Naive thymus-derived CD4-positive, alpha-beta T cell (primary cell): ENCODE data around the gene GOLGA7B. TPM values are rescaled to one million over a fixed set of nuclear protein-coding genes. Genes with fewer than 3 reads are reported as not detected.
A peak's percentile ranks its signal among the peaks of the same experiment; 100 is the strongest.

Experiments used
- ATAC-seq: fragments of 150-1000 bp; cut with Tn5 transposase; 2 replicates; pipeline ENCODE4 v1.10.0; 2021; ENCODE audit warnings: mild to moderate bottlenecking, moderate library complexity
- CTCF ChIA-PET: fragments of 350-600 bp; sonication (Branson Sonifier 250); formaldehyde crosslinking; loops from one replicate; lab custom pipeline; 2021; ENCODE audit warnings: antibody characterized with exemption; lab: Charles Lee
- POLR2A ChIA-PET: fragments of 350-600 bp; sonication (Branson Sonifier 250); formaldehyde crosslinking; loops from one replicate; lab custom pipeline; 2021; ENCODE audit warnings: antibody characterized with exemption, inconsistent platforms; lab: Charles Lee
- DNase-seq, 9 donors: peaks; one replicate each; pipeline versions ENCODE4 v3.0.0 to v3.0.0-alpha.2; 2020 to 2022; ENCODE audit warnings: mixed read lengths in 1 of 9
- H3K27ac ChIP-seq: one replicate; pipeline ENCODE4 v1.7.0; 2013; ENCODE audit warnings: mild to moderate bottlenecking, low read depth, low read length, moderate library complexity
- H3K27me3 ChIP-seq, 2 donors: one replicate each; pipeline ENCODE4 v1.7.0; 2013; ENCODE audit warnings: low read length in 2 of 2, mild to moderate bottlenecking in 2 of 2, moderate library complexity in 2 of 2; ENCODE audit not compliant: control insufficient read depth in 2 of 2, insufficient read depth in 2 of 2
- H3K36me3 ChIP-seq, 3 experiments: 1 replicate in 2 of 3; 2 replicates in 1 of 3; pipeline ENCODE4 v1.7.0; 2013; ENCODE audit warnings: low read length in 3 of 3, mild to moderate bottlenecking in 3 of 3, moderate library complexity in 1 of 3; ENCODE audit not compliant: insufficient read depth in 3 of 3, control insufficient read depth in 2 of 3
- H3K4me1 ChIP-seq, 2 donors: one replicate each; pipeline ENCODE4 v1.7.0; 2013; ENCODE audit warnings: low read length in 2 of 2, mild to moderate bottlenecking in 2 of 2, moderate library complexity in 1 of 2; ENCODE audit not compliant: control insufficient read depth in 2 of 2, insufficient read depth in 2 of 2
- H3K4me3 ChIP-seq: 2 replicates; pipeline ENCODE4 v1.7.0; 2013; ENCODE audit warnings: mild to moderate bottlenecking, low read length
- H3K9me3 ChIP-seq, 3 experiments: 1 replicate in 2 of 3; 2 replicates in 1 of 3; pipeline ENCODE4 v1.7.0; 2013; ENCODE audit warnings: low read length in 3 of 3; ENCODE audit not compliant: control insufficient read depth in 2 of 3
- H3K27ac Mint-ChIP-seq, 9 donors: one replicate each; pipeline ENCODE4 v1.8.0; 2020 to 2022; ENCODE audit warnings: mixed read lengths in 9 of 9, mild to moderate bottlenecking in 8 of 9, moderate library complexity in 5 of 9, inconsistent platforms in 2 of 9
- H3K27me3 Mint-ChIP-seq, 5 donors: one replicate each; pipeline ENCODE4 v1.8.0; 2021 to 2022; ENCODE audit warnings: mixed read lengths in 5 of 5, mild to moderate bottlenecking in 1 of 5
- H3K36me3 Mint-ChIP-seq, 5 donors: one replicate each; pipeline ENCODE4 v1.8.0; 2020 to 2022; ENCODE audit warnings: mixed read lengths in 5 of 5, mild to moderate bottlenecking in 3 of 5, inconsistent platforms in 1 of 5
- H3K4me1 Mint-ChIP-seq, 7 donors: one replicate each; pipeline ENCODE4 v1.8.0; 2020 to 2022; ENCODE audit warnings: mixed read lengths in 7 of 7, mild to moderate bottlenecking in 3 of 7, inconsistent platforms in 1 of 7
- H3K4me3 Mint-ChIP-seq, 10 donors: one replicate each; pipeline ENCODE4 v1.8.0; 2020 to 2022; ENCODE audit warnings: mild to moderate bottlenecking in 10 of 10, mixed read lengths in 10 of 10, moderate library complexity in 6 of 10, inconsistent platforms in 2 of 10
- H3K9me3 Mint-ChIP-seq, 11 donors: one replicate each; pipeline ENCODE4 v1.8.0; 2020 to 2022; ENCODE audit warnings: mixed read lengths in 11 of 11, mild to moderate bottlenecking in 4 of 11, inconsistent platforms in 1 of 11, moderate library complexity in 1 of 11
- intact Hi-C, 2 donors: fragments of 100-400 bp; cut with micrococcal nuclease; formaldehyde crosslinking; loops; one replicate each; pipeline ENCODE4 v1.15.1; 2023
- polyA plus RNA-seq, 2 donors: library from polyadenylated mRNA; unstranded; fragments of 300-500 nt; fragmentation: Illumina TruSeq; gene quantifications; one replicate each; pipeline ENCODE4 v1.2.3, GENCODE V29; 2021
- total RNA-seq, 6 experiments: library from RNA in 5 of 6; stranded (reverse) in 5 of 6; gene quantifications; 1 replicate in 5 of 6; 2 replicates in 1 of 6; pipeline ENCODE4 v1.2.3 and lab custom pipeline; 2021 to 2026

Gene GOLGA7B
- total and polyA plus RNA-seq, 7 experiments from 2014 or later = 0.62 to 8.5 (median 6.4) TPM

DNA sequence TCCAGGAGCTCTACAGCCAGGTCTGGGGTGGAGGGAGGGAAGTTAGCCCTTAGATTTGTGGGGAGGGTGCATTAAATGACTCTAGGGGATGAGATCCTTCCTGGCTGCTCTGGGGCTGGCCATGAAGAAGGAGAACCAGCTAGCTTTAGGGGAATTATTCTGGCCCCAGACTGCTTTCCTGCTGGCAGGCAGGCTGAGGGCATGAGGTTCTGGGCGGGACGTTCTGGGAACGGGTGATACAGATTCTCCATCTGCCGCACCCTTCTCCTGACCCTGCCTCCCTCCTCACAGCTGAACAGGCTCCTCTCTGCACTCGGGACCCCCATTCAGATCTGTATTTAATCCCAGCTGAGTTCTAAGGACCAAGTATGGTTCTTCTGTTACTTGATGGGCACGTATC is 23.9 kb downstream of the GOLGA7B start:
- H3K36me3 ChIP-seq = no peaks in the 10 kb centered on the region
- ChIA-PET POLR2A (interaction anchor here (0.6 kb wide), 2 partner anchors 57 to 85 kb away, joined by 3 read pairs; no protein-coding TSS in a partner anchor), CTCF (interaction anchor here (0.7 to 1.8 kb wide), 3 partner anchors 81 to 172 kb away, joined by 3 to 7 read pairs (median 4); no protein-coding TSS in a partner anchor)
- H3K4me3 ChIP-seq = no peak overlapping the region
- DNase-seq (no peak), ATAC-seq (no peak)
- intact Hi-C loops = no loop called here
- Mint-ChIP-seq H3K36me3 (no peaks in the 10 kb centered on the region), H3K4me3 (no peak overlapping the region), H3K4me1 (peaks cover 5 to 15% (median 12%) of the 10 kb centered on the region in 7 donors), H3K9me3 (no peaks in the 10 kb centered on the region), H3K27ac (no peak overlapping the region), H3K27me3 (peaks cover 0 to 24% (median 0%) of the 10 kb centered on the region in 5 donors)
- no peak overlapping the region for H3K27ac ChIP-seq
- no peaks in the 10 kb centered on the region for H3K9me3 ChIP-seq
- H3K4me1 ChIP-seq = peaks cover 8 to 12% of the 10 kb centered on the region in 2 donors
- H3K27me3 ChIP-seq = no peaks in the 10 kb centered on the region

DNA sequence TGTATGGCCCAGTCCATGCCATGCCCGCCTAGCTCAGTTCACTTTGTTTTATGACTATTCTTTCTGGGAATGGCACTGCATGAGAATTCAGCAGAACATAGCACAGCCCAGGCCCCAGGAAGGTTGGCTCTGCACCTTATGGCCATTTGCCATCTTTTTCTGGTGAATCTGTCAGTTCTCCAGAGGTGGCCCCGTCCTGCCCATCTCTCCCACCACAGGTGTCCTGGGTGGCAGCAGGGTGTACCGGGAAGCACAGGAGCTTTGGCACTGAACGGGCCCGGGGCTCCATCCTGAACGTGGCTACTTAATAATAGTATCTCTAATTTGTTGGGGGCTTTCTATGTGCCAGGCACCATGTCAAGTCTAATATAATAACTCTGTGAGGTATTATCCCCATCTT is 24.7 kb downstream of the GOLGA7B start:
- ChIA-PET POLR2A (interaction anchor here (0.6 kb wide), 1 partner anchor 58 kb away, joined by 3 read pairs; no protein-coding TSS in a partner anchor), CTCF (interaction anchor here (0.7 to 1.8 kb wide), 5 partner anchors 57 to 173 kb away, joined by 3 to 7 read pairs (median 4); no protein-coding TSS in a partner anchor)
- Histone ChIP-seq H3K9me3 (no peaks in the 10 kb centered on the region), H3K4me1 (peaks cover under 1 to 7% of the 10 kb centered on the region in 2 donors), H3K36me3 (no peaks in the 10 kb centered on the region), H3K27me3 (no peaks in the 10 kb centered on the region), H3K27ac (no peak overlapping the region), H3K4me3 (no peak overlapping the region)
- H3K27ac Mint-ChIP-seq = no peak overlapping the region
- DNase-seq (no peak), ATAC-seq (no peak)
- H3K4me1 Mint-ChIP-seq = peaks cover 4 to 8% (median 5%) of the 10 kb centered on the region in 7 donors
- no peaks in the 10 kb centered on the region for H3K36me3 Mint-ChIP-seq
- peaks cover 0 to 3% (median 0%) of the 10 kb centered on the region in 11 donors for H3K9me3 Mint-ChIP-seq
- intact Hi-C loops = no loop called here
- peaks cover 0 to 24% (median 0%) of the 10 kb centered on the region in 5 donors for H3K27me3 Mint-ChIP-seq
- H3K4me3 Mint-ChIP-seq = no peak overlapping the region

DNA sequence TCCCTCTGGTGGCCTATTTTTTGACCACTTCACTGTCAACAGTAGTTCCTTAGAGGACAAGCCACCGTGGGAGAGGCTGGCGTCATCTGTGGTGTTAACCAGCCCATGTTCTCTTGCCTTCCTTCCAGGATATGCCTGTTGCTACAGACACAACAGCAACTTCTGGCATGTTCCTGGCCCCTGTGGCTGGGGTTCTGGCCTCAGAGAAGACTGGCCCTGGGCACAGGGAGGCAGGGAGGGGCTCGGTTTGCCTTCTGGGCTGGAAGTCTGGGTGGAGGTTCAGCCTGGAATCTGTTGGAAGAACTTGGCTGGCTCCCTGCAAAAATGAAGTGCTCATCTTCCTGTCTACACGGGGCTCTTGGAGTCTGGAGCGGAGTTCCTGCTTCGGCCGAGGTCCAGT is 25.7 kb downstream of the GOLGA7B start:
- no peaks in the 10 kb centered on the region for H3K27me3 ChIP-seq
- ChIA-PET POLR2A (no interaction called here), CTCF (interaction anchor here (1.8 kb wide), 1 partner anchor 174 kb away, joined by 4 read pairs; no protein-coding TSS in a partner anchor)
- H3K36me3 Mint-ChIP-seq = no peaks in the 10 kb centered on the region
- H3K9me3 ChIP-seq = no peaks in the 10 kb centered on the region
- H3K27me3 Mint-ChIP-seq = peaks cover 0 to 20% (median 0%) of the 10 kb centered on the region in 5 donors
- ATAC-seq (no peak), DNase-seq (no peak)
- no peaks in the 10 kb centered on the region for H3K4me1 ChIP-seq
- H3K4me1 Mint-ChIP-seq = no peaks in the 10 kb centered on the region
- no peak overlapping the region for H3K27ac ChIP-seq
- intact Hi-C loops = no loop called here
- H3K4me3 ChIP-seq = no peak overlapping the region
- H3K36me3 ChIP-seq = no peaks in the 10 kb centered on the region
- no peak overlapping the region for H3K4me3 Mint-ChIP-seq
- no peak overlapping the region for H3K27ac Mint-ChIP-seq
- H3K9me3 Mint-ChIP-seq = peaks cover 0 to 4% (median 0%) of the 10 kb centered on the region in 11 donors

DNA sequence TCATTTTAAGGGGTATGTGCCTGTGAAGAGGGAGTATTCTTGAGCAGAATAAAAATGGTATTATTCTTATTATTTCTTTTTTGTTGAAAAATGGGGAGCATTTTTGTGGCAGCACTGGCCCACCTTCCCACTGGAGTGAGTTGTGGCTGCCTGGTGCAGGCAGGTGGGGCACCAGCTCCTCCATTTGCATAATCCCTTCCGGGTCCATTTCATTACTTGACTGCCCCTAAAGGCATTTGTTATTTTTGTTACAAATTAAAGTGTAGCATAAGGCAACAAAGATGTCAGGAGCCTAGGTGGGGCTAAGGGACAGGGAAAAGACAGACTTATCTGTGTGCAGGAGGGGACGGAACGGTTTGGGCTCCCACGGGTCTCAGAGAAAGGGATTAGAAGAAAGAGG is 26.8 kb downstream of the GOLGA7B start:
- no peak overlapping the region for H3K4me3 ChIP-seq
- no peaks in the 10 kb centered on the region for H3K36me3 ChIP-seq
- ATAC-seq = no peak
- CTCF ChIA-PET = no interaction called here
- POLR2A ChIA-PET = interaction anchor here (0.7 kb wide), 1 partner anchor 9 kb away, joined by 3 read pairs; no protein-coding TSS in a partner anchor
- H3K4me1 ChIP-seq = no peaks in the 10 kb centered on the region
- peaks cover 0 to 4% (median 0%) of the 10 kb centered on the region in 11 donors for H3K9me3 Mint-ChIP-seq
- peak overlapping the region in 1 of 9 donors; percentile 43 for H3K27ac Mint-ChIP-seq
- intact Hi-C loops = no loop called here
- no peaks in the 10 kb centered on the region for H3K9me3 ChIP-seq
- no peak for DNase-seq
- no peaks in the 10 kb centered on the region for H3K36me3 Mint-ChIP-seq
- H3K27me3 ChIP-seq = no peaks in the 10 kb centered on the region
- no peak overlapping the region for H3K27ac ChIP-seq
- peaks cover 0 to 5% (median 0%) of the 10 kb centered on the region in 7 donors for H3K4me1 Mint-ChIP-seq
- peaks cover 0 to 13% (median 7%) of the 10 kb centered on the region in 5 donors for H3K27me3 Mint-ChIP-seq
- H3K4me3 Mint-ChIP-seq = no peak overlapping the region

DNA sequence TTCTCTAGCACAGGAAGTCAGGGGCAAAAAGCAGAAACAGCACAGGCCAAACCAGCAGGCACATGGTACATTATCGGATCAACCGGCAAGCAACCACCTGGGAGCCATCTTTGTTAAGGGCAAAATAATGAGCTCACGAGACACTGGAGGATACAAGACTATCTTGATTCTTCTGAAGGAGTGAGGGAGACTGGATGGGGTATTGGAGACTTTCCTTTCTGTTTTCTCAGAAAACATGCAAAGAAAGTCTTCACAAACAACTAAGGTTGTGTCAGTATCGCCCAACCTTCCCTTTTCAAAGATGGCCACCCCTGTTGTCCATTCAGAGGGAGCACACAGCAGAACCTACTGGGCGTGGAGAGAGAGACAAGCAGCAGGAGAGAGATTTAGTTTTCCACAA is 29.6 kb downstream of the GOLGA7B start:
- H3K9me3 ChIP-seq = no peaks in the 10 kb centered on the region
- Mint-ChIP-seq H3K27ac (no peak overlapping the region), H3K36me3 (no peaks in the 10 kb centered on the region), H3K4me3 (no peak overlapping the region), H3K9me3 (peaks cover 0 to 4% (median 0%) of the 10 kb centered on the region in 11 donors), H3K4me1 (peaks cover 0 to 6% (median 0%) of the 10 kb centered on the region in 7 donors), H3K27me3 (peaks cover 2 to 14% (median 8%) of the 10 kb centered on the region in 5 donors)
- POLR2A ChIA-PET = no interaction called here
- no peaks in the 10 kb centered on the region for H3K27me3 ChIP-seq
- H3K4me1 ChIP-seq = no peaks in the 10 kb centered on the region
- DNase-seq (no peak), ATAC-seq (no peak)
- H3K36me3 ChIP-seq = no peaks in the 10 kb centered on the region
- no peak overlapping the region for H3K27ac ChIP-seq
- H3K4me3 ChIP-seq = no peak overlapping the region
- CTCF ChIA-PET = no interaction called here
- intact Hi-C loops = no loop called here

DNA sequence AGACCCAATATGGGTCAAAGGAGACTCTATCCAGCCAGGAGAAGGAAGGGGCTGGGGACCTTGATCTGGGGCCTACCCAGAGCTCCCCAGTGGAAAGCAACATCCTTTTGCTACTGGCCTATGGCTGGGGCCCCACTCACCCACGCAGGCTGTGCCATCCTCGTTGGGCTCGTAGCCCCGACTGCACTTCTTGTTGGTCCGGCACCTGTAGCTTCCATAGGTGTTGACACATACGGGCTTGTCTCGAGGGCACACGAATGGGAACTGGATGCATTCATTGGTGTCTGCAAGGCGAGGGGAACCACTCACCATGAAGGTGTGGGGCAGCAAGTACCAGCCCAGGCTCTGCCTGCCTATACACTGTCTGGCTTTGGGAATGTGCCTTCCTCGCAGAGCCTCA is 30.5 kb downstream of the GOLGA7B start:
- peaks cover 0 to 4% (median 0%) of the 10 kb centered on the region in 11 donors for H3K9me3 Mint-ChIP-seq
- ATAC-seq (no peak), DNase-seq (no peak)
- H3K4me1 Mint-ChIP-seq = peaks cover 0 to 6% (median 0%) of the 10 kb centered on the region in 7 donors
- Histone ChIP-seq H3K36me3 (no peaks in the 10 kb centered on the region), H3K9me3 (no peaks in the 10 kb centered on the region), H3K4me1 (no peaks in the 10 kb centered on the region), H3K27me3 (no peaks in the 10 kb centered on the region), H3K27ac (no peak overlapping the region), H3K4me3 (no peak overlapping the region)
- ChIA-PET CTCF (no interaction called here), POLR2A (no interaction called here)
- no peak overlapping the region for H3K4me3 Mint-ChIP-seq
- peaks cover 2 to 14% (median 8%) of the 10 kb centered on the region in 5 donors for H3K27me3 Mint-ChIP-seq
- intact Hi-C loops = no loop called here
- no peak overlapping the region for H3K27ac Mint-ChIP-seq
- H3K36me3 Mint-ChIP-seq = no peaks in the 10 kb centered on the region
